H1 (cell line): ENCODE measurements around the gene SH3PXD2B. TPM values are rescaled to one million over a fixed set of nuclear protein-coding genes. Genes with fewer than 3 reads are reported as not detected.

Source experiments
- BACH1 ChIP-seq: IDR thresholded peaks from 2 replicates; pipeline ENCODE4 v1.6.1; 2012; ENCODE audit warnings: low read length, improper control_type of control experiment
- polyA plus RNA-seq, 7 experiments: library from polyadenylated mRNA; depleted of rRNA in 3 of 7; stranded (reverse) in 5 of 7; unstranded in 2 of 7; fragments of >200 nt in 5 of 7; fragments of 200-250 nt in 2 of 7; gene quantifications; 1 replicate in 5 of 7; 2 replicates in 1 of 7; 4 replicates in 1 of 7; pipeline versions ENCODE4 v1.2.1 to v1.2.3, GENCODE V29; 2011 to 2013; ENCODE audit warnings: missing spikeins in 2 of 7, mixed read lengths in 2 of 7
- total RNA-seq: library from RNA; stranded (reverse); fragmentation: NEBNext Ultra II Directional; extraction: Animal tissue kit (Norgen Biotek cat#: 25700); gene quantifications from 2 replicates; pipeline ENCODE4 v1.2.1, GENCODE V29; 2021
- TF ChIP-seq, protein P1 (sequence below): IDR thresholded peaks from 2 replicates; pipeline ENCODE4 v1.6.1; 2011; ENCODE audit warnings: low read depth, mild to moderate bottlenecking, low read length; ENCODE audit not compliant: insufficient read depth

The SH3PXD2B gene
- total and polyA plus RNA-seq, 2 of the 8 experiments (the other 6 are each of a cell fraction or from before 2014, with no cell fraction given): 32.9 to 72.9 TPM

DNA sequence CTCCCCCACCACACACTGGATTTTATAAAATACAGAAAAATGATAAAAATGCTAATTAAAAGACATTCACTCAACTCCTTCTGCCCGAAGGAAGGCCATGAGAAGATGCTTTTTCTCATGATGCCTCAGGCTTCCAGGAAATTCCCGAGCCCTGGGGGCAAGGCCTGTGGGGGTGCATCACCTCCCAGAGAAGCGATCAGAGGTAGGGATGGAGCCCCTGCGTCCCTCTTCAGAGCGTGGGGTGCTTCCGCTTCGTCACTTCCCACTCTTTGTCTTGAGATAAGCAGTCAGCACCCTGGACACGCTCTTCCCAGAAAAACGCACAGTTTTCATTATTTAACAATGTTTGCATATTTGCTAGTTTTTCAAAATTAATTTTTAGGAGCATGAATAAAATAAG lies 33.3 kb upstream of the SH3PXD2B start (continued):
- TF ChIP-seq, protein P1, sequence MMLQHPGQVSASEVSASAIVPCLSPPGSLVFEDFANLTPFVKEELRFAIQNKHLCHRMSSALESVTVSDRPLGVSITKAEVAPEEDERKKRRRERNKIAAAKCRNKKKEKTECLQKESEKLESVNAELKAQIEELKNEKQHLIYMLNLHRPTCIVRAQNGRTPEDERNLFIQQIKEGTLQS: no peak
- TF ChIP-seq BACH1: no peak
